ENCODE data around the gene LCE3D.

GRCh38 chr1:152596986-152597385, 16.7 kb upstream of the LCE3D start:
- no peak for TF ChIP-seq CTCF (IDR thresholded peaks at IDR 0.05)
- TF ChIP-seq REST (IDR thresholded peaks at IDR 0.05; ENCODE audit: insufficient read depth in 1 of 2, low read depth in 2 of 2, low read length in 1 of 2): no peak
- no peak for TF ChIP-seq POLR2AphosphoS5 (IDR thresholded peaks at IDR 0.05; ENCODE audit: low read depth, low read length)
- no peak for TF ChIP-seq SIN3A (IDR thresholded peaks at IDR 0.05; ENCODE audit: borderline replicate concordance, insufficient read depth, low read depth, low read length)

All from Panc1 (cell line).